Coronary artery (tissue), 2 donors: ENCODE measurements around the gene KRTAP10-8.
"Not testable (repeated sequence)": the region's sequence is repeated elsewhere in the genome, so short reads cannot be mapped to it uniquely, and the experiment has no call there.

Experiments
- DNase-seq: peaks from one replicate; pipeline ENCODE4 v3.0.0-alpha.2; 2017; ENCODE audit warnings: low spot score
- H3K27ac ChIP-seq, 2 donors: fragments of 200-600 bp; sonication (generic); one replicate each; pipeline ENCODE4 v1.5.1; 2016 to 2019
- H3K4me3 ChIP-seq: fragments of 200-600 bp; sonication (generic); 2 replicates; pipeline ENCODE4 v1.5.1; 2016; ENCODE audit warnings: mild to moderate bottlenecking, moderate library complexity
- CTCF ChIP-seq: fragments of 200-600 bp; sonication (generic); IDR thresholded peaks from one replicate; pipeline ENCODE4 v1.5.1; 2019; ENCODE audit warnings: antibody characterized with exemption

Gene KRTAP10-8

GRCh38 chr21:44574457-44575306 lies 37.2 kb upstream of the KRTAP10-8 start:
- Histone ChIP-seq H3K4me3 (no peak overlapping the region), H3K27ac (no peak overlapping the region)
- DNase-seq: no peak
- no peak for TF ChIP-seq CTCF

- TF ChIP-seq CTCF: no peak
- Histone ChIP-seq H3K27ac (no peak overlapping the region), H3K4me3 (no peak overlapping the region)
- DNase-seq: no peak
Observed at GRCh38 chr21:44575307-44576024, 36.4 kb upstream of the KRTAP10-8 start.

DNA sequence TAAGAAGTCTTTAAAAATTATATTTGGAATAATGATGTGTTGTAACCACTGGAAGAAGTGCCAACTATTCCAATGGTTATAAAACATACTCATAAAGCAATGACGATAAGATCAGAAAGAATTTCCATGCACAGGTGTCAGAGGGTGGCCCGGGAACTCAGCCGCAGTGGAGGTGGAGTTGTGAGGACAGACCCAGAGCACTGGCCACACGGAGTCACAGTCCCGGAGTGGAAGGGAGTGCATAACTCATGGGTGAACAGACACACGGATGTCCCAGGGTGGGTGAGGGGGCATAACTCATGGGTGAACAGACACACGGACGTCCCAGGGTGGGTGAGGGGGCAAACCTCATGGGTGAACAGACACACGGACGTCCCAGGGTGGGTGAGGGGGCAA lies 35.9 kb upstream of the KRTAP10-8 start:
- DNase-seq: no peak

DNA sequence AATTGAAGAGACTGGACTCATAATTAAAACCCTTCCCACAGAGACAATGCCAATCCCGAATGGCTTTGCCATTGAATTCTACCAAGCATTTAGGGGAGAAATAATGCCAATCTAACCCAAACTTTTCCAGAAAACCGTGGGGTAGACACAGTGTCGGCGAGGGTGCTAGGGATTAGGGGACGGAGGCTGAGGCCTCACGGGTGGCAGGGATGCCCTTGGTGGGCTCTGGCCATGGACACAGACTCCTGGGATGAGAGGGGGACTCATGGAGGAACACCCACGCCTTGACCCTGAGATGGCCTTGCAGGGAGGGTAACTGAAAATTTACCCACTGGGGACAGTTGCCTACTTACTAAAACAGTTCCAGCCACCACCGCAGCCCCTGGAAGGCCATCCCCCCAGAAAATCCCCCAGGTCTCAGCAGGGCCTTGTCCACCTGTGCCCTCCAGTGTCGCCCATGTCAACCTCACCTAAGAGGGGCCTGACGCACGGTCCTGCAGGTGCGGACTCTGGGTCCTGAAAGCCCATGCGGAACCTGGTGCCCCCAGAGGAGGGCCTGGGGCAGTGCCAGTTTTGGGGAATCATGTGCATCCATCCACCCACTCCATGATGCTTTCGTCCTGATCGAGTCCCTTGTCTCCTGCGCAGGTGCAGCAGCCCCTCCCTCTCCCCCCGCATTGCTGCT lies 33.4 kb upstream of the KRTAP10-8 start:
- TF ChIP-seq CTCF: no peak
- Histone ChIP-seq H3K4me3 (no peak overlapping the region), H3K27ac (no peak overlapping the region)
- no peak for DNase-seq

More for the DNA sequence above, 35.9 kb upstream of the KRTAP10-8 start:
- H3K27ac ChIP-seq: no peak overlapping the region
- no peak overlapping the region for H3K4me3 ChIP-seq
- TF ChIP-seq CTCF: no peak

- Histone ChIP-seq H3K4me3 (no peak overlapping the region), H3K27ac (no peak overlapping the region)
- no peak for TF ChIP-seq CTCF
- no peak for DNase-seq
Observed at GRCh38 chr21:44579056-44579832, 32.6 kb upstream of the KRTAP10-8 start.

GRCh38 chr21:44579833-44580144 lies 32.1 kb upstream of the KRTAP10-8 start:
- DNase-seq: no peak
- no peak for TF ChIP-seq CTCF
- no peak overlapping the region for H3K4me3 ChIP-seq
- no peak overlapping the region for H3K27ac ChIP-seq

GRCh38 chr21:44580231-44580821 lies 31.6 kb upstream of the KRTAP10-8 start, which contains the start of gene KRTAP10-5:
TSS of gene KRTAP10-5 (minus strand) at chr21:44580604. CDS start at chr21:44580578, 26 bp downstream.
- not testable (repeated sequence) for DNase-seq, H3K4me3 ChIP-seq, H3K27ac ChIP-seq
